ENCODE measurements around the gene CHST11.

Gene CHST11

GRCh38 chr12:104736307-104736706, 279.6 kb downstream of the CHST11 start:
- TF ChIP-seq Cebpa-rat (IDR thresholded peaks at IDR 0.05) = no peak
- H3K9me3 ChIP-seq = no peaks in the 10 kb centered on the region
- H3K36me3 ChIP-seq = no peaks in the 10 kb centered on the region; the same call in 1 of the 2 replicates
- H3K9ac ChIP-seq = no peak overlapping the region
- peak overlapping the region; percentile 88 for H3K4me2 ChIP-seq
- peaks cover 100% of the 10 kb centered on the region for H4K20me1 ChIP-seq
- peaks cover 100% of the 10 kb centered on the region for H3K4me1 ChIP-seq
- H3K27me3 ChIP-seq = no peaks in the 10 kb centered on the region
- H3K27ac ChIP-seq = peak overlapping the region; percentile 48; the same call in 1 of the 2 replicates
- no peak overlapping the region for H3K4me3 ChIP-seq

DNA sequence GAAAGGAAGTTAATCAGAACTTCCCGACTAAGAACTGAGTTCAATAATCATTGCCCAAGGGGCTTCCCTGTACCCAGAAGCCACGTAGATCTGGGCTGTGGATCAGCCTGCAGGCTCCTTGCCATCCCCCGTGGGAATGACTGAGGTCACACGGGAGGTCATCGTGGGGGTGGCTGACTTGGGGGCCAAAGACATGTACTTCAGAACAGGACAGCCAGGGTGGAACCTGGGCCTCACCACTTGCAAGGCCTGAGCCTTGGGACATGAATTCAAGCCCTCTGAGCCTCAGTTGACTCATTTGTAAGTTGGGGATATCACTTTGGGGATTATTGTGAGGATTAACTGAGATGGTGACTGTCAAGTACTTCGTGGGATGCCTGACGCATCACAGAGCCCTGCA, 280.4 kb downstream of the CHST11 start:
- no peaks in the 10 kb centered on the region for H3K36me3 ChIP-seq
- peaks cover 100% of the 10 kb centered on the region for H4K20me1 ChIP-seq
- no peak for TF ChIP-seq Cebpa-rat (IDR thresholded peaks at IDR 0.05)
- H3K27ac ChIP-seq = peak overlapping the region; percentile 64
- peak overlapping the region; percentile 88 for H3K4me2 ChIP-seq
- no peaks in the 10 kb centered on the region for H3K9me3 ChIP-seq
- no peak overlapping the region for H3K4me3 ChIP-seq
- H3K27me3 ChIP-seq = no peaks in the 10 kb centered on the region
- peak overlapping the region; percentile 66; the same call in 1 of the 2 replicates for H3K9ac ChIP-seq
- H3K4me1 ChIP-seq = peaks cover 100% of the 10 kb centered on the region

GRCh38 chr12:104737791-104738301, 281.1 kb downstream of the CHST11 start:
- H3K9ac ChIP-seq = peak overlapping the region; percentile 66; the same call in 1 of the 2 replicates
- H3K4me3 ChIP-seq = 0 out of 2 replicates have a peak overlapping the region, but pooled peaks have one; percentile 20
- H3K4me2 ChIP-seq = peak overlapping the region; percentile 88
- H3K4me1 ChIP-seq = peaks cover 100% of the 10 kb centered on the region
- no peak for TF ChIP-seq Cebpa-rat (IDR thresholded peaks at IDR 0.05)
- peaks cover 100% of the 10 kb centered on the region for H4K20me1 ChIP-seq
- peak overlapping the region; percentile 64 for H3K27ac ChIP-seq
- no peaks in the 10 kb centered on the region for H3K9me3 ChIP-seq
- H3K36me3 ChIP-seq = no peaks in the 10 kb centered on the region
- H3K27me3 ChIP-seq = no peaks in the 10 kb centered on the region

DNA sequence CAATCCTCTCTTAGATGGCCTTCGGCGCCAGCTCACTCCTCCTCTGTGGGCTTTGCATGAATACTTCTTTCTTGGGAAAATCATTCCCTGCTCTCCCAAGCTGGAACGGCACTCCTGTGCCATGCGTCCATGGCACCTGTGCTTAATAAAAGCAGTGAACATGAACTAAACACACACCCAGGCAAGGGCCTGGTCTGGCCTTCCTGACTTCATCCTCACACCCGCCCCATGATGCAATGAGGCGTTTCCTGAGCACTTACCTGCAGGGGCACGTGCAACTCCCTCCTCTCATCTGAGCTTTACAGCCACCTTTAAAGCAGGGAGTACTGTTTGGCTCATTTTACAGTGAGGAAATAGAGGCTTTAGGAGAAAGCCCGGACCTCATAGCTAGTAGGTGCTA, 281.6 kb downstream of the CHST11 start:
- Histone ChIP-seq H3K27me3 (no peaks in the 10 kb centered on the region), H3K36me3 (no peaks in the 10 kb centered on the region)
- no peak for TF ChIP-seq Cebpa-rat (IDR thresholded peaks at IDR 0.05)

DNA sequence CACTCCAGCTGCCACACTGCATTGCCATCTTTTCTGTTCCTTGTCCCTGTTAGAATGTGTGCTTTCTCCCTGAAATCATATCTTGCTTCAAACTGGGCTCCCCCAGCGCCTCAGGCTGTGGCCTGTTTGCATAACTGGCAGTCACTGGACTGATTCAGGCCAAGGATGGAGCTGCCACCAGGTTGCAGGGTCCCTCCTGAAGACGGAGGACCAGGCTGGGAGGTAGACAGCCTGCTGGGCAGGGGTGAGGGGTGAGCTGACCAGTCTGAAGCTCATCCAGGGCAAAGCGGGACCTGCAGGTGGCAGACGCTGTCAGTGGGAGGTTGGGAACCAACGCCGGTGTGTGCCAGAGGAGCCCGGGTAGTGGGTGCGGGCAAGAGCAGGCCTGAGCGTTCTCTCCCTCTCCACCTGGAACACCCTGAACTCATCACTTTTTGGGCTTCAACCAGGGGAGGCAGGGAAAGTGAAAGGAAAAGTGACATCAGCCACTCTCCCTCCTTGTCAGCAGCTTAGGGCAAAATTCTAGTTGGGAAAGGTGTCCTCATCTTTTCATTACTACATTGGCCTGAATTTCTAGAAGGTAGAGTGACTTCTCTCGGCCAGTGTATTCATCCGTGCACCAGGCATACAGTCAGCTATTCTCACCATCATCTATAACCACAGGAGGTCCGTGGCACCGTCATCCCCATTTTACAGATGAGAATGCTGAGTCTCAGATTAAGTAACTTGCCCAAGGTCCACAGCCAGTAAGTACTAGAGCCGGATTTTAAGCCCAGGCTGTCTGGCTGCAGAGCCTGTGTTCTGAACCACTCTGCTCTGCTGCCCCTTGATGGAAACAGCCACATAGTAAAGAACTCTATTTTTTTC, 282.3 kb downstream of the CHST11 start:
- H3K4me1 ChIP-seq = peaks cover 100% of the 10 kb centered on the region
- no peaks in the 10 kb centered on the region for H3K27me3 ChIP-seq
- H3K9ac ChIP-seq = peak overlapping the region; percentile 66; the same call in 1 of the 2 replicates
- no peaks in the 10 kb centered on the region for H3K36me3 ChIP-seq
- H3K4me2 ChIP-seq = peak overlapping the region; percentile 88
- H3K9me3 ChIP-seq = no peaks in the 10 kb centered on the region
- H3K4me3 ChIP-seq = no peak overlapping the region
- peak overlapping the region; percentile 64 for H3K27ac ChIP-seq
- TF ChIP-seq Cebpa-rat (IDR thresholded peaks at IDR 0.05) = no peak
- H4K20me1 ChIP-seq = peaks cover 100% of the 10 kb centered on the region

More for the DNA sequence above, 281.6 kb downstream of the CHST11 start:
- Histone ChIP-seq H3K27ac (peak overlapping the region; percentile 64), H3K4me2 (peak overlapping the region; percentile 88), H4K20me1 (peaks cover 100% of the 10 kb centered on the region), H3K9ac (peak overlapping the region; percentile 66; the same call in 1 of the 2 replicates), H3K9me3 (no peaks in the 10 kb centered on the region), H3K4me3 (no peak overlapping the region), H3K4me1 (peaks cover 100% of the 10 kb centered on the region)

GRCh38 chr12:104740668-104741067, 283.9 kb downstream of the CHST11 start:
- Histone ChIP-seq H3K4me2 (peak overlapping the region; percentile 77), H3K9me3 (no peaks in the 10 kb centered on the region), H3K27me3 (no peaks in the 10 kb centered on the region), H4K20me1 (peaks cover 100% of the 10 kb centered on the region), H3K36me3 (no peaks in the 10 kb centered on the region), H3K4me3 (no peak overlapping the region; the same call in 1 of the 2 replicates), H3K27ac (peak overlapping the region; percentile 9), H3K4me1 (peaks cover 91% of the 10 kb centered on the region), H3K9ac (peak overlapping the region; percentile 45; the same call in 1 of the 2 replicates)
- no peak for TF ChIP-seq Cebpa-rat (IDR thresholded peaks at IDR 0.05)

- H4K20me1 ChIP-seq = peaks cover 100% of the 10 kb centered on the region
Measured at GRCh38 chr12:104741077-104741476, 284.3 kb downstream of the CHST11 start.

DNA sequence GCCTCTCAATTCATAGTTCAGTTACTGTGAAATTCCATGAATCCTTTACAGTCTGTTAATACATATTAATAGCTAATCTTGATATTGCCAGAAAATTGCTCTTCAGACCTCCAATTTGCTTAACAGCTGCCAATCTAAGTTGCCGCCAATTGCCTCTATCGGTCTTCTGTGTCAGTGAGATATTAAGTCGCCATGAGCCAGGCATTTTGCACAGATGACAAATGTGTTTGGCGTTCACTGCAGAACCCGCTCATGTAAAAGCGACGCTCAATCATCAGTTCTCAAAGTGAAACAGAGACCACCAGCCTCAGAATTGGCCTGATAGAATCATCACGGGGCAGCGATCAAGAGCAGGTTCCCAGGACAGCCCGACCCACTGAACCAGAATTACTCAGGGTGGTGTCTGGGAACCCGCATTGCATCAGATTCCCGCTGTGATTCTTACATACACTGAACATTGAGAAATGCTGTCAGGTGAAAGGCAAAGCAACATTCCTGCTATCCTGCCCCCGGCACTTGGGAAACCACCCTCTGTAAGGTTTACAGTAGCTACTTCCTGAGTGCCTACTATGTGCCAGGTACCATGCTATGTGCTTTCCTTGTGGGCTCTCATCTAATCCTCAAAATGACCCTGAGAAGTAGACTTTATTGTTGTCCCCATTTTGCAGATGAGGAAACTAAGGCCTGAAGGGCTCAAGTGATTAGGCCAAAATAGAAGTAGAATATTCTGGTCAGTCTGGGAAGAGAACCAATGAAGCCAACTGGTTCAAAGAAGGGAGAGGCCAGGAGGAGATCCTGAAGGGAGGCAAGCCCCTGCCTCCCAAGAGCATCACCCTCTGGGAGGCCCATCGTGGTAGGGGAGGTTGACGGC, 285.0 kb downstream of the CHST11 start:
- H3K36me3 ChIP-seq = no peaks in the 10 kb centered on the region
- H4K20me1 ChIP-seq = peaks cover 100% of the 10 kb centered on the region
- no peak overlapping the region for H3K4me3 ChIP-seq
- H3K9ac ChIP-seq = no peak overlapping the region; the same call in 1 of the 2 replicates
- no peaks in the 10 kb centered on the region for H3K27me3 ChIP-seq
- peak overlapping the region; percentile 77 for H3K4me2 ChIP-seq
- peak overlapping the region; percentile 66 for H3K27ac ChIP-seq
- no peaks in the 10 kb centered on the region for H3K9me3 ChIP-seq
- TF ChIP-seq Cebpa-rat (IDR thresholded peaks at IDR 0.05) = no peak
- H3K4me1 ChIP-seq = peaks cover 91% of the 10 kb centered on the region

More at GRCh38 chr12:104741077-104741476, 284.3 kb downstream of the CHST11 start:
- Histone ChIP-seq H3K27ac (peak overlapping the region; percentile 9), H3K4me2 (peak overlapping the region; percentile 77), H3K27me3 (no peaks in the 10 kb centered on the region), H3K4me1 (peaks cover 91% of the 10 kb centered on the region), H3K9ac (peak overlapping the region; percentile 45; the same call in 1 of the 2 replicates), H3K9me3 (no peaks in the 10 kb centered on the region), H3K36me3 (no peaks in the 10 kb centered on the region), H3K4me3 (no peak overlapping the region; the same call in 1 of the 2 replicates)
- TF ChIP-seq Cebpa-rat (IDR thresholded peaks at IDR 0.05) = no peak

DNA sequence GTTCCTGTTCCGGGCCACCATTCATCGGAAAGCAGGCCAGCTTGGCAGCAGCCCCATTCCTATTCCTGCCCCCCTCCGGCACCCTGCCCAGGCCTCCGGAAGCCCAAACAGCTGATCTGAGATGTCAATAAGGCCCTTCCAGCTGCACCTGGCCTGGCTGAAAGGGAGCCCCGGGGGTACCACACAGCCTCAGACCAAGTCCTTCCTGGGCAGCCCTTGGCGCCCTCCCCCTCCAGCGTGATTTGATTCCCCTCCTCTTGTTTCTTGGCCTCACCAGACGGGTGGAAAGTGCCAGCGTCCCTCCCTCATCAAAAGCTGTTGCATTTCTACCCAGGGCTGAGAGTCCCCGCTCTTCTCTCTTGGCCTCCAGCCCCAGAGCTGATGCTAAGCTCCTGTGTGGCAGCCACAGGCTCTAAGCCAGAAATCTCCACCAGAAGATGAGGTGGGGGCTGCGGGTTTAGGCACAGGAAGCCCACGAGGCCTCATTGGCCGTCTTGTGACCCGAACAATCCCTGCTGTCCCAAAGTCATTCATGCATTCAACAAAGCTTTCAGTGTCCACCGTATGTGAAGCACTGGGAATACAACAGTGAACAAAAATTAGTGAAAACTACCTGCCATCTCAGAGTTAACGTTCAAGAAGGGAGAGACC, 285.9 kb downstream of the CHST11 start:
- peaks cover 100% of the 10 kb centered on the region for H4K20me1 ChIP-seq
- H3K4me1 ChIP-seq = peaks cover 91% of the 10 kb centered on the region
- peak overlapping the region; percentile 77 for H3K4me2 ChIP-seq
- H3K4me3 ChIP-seq = no peak overlapping the region
- H3K27ac ChIP-seq = peak overlapping the region; percentile 66
- H3K36me3 ChIP-seq = no peaks in the 10 kb centered on the region
- H3K27me3 ChIP-seq = no peaks in the 10 kb centered on the region
- H3K9ac ChIP-seq = 0 out of 2 replicates have a peak overlapping the region, but pooled peaks have one; percentile 25
- H3K9me3 ChIP-seq = no peaks in the 10 kb centered on the region
- TF ChIP-seq Cebpa-rat (IDR thresholded peaks at IDR 0.05) = no peak
